ENCODE data around the gene VPS13A.

The VPS13A gene

GRCh38 chr9:77177143-77177893 lies at the start of gene VPS13A:
TSS of gene VPS13A (plus strand) at chr9:77177534. CDS start at chr9:77177705, 171 bp downstream.
- DNase-seq (ENCODE audit: low spot score), result peak; percentile 90

DNA sequence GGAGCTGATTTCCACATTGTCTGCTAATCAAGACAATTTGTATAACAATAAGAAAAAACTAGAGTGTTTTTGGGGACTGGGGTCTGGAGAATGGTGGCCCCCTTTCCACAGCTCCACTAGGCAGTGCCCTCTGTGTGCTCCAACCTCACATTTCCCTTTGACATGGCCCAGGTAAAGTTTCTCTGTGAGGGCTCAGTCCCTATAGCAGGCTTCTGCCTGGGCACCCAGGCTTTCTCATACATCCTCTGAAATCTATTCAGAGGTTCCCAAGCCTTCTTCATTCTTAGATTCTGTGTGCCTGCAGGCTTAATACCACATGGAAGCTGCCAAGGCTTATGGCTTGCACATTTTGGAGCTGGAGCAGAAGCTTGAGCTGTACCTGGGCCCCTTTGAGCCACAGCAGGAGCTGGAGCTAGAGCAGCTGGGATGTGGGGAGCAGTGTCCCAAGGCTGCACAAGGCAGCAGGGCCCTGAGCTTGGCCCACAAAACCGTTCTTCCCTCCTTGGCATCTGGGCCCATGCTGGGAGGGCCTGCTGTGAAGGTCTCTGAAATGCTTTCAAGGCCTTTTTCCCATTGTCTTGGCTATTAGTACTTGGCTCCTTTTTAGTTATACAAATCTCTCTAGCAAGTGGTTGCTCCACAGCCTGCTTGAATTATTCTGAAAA lies 49.1 kb upstream of the VPS13A start:
- DNase-seq (ENCODE audit: low spot score), result no peak

GRCh38 chr9:77131399-77131798 lies 45.9 kb upstream of the VPS13A start:
- no peak for DNase-seq (ENCODE audit: low spot score)

GRCh38 chr9:77133011-77133410 lies 44.3 kb upstream of the VPS13A start:
- no peak for DNase-seq (ENCODE audit: low spot score)

DNA sequence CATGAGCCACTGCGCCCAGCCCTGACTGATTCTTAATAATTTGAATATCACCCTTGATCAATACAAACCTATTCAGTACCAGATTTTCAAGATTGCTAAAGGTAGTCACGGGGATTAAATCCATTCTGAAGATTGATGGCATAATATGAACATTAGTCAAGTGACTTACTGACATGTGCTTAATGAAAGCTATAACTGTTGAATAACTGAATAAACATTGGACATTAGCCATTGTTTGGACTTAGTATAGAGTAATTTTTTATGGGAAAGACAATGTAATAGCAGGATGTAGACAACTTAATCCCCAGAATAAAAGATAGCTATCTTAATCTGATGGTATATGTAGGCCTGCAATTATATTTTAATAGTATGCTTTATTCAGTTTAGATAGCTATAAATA lies 35.0 kb upstream of the VPS13A start:
- DNase-seq (ENCODE audit: low spot score), result no peak

GRCh38 chr9:77149879-77150278 lies 27.5 kb upstream of the VPS13A start:
- no peak for DNase-seq (ENCODE audit: low spot score)

DNA sequence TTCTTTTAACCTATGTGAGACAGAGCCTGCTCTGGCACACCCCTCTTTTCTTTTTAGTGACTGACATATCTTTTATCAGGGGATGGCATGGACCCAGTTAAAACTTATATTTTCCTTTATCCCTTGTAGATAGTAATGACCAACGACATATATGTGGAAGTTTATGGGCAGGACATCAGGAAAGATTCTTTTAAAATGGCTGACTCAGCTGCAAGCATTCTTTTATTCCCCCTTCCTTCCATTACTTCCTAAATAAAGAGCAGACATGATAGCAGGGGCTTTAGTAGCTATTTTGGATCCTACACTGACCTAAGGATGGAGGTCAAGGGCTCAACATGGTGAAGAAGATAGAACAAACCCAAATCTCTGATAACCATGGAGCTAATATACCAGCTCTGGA lies 25.0 kb upstream of the VPS13A start:
- no peak for DNase-seq (ENCODE audit: low spot score)

DNA sequence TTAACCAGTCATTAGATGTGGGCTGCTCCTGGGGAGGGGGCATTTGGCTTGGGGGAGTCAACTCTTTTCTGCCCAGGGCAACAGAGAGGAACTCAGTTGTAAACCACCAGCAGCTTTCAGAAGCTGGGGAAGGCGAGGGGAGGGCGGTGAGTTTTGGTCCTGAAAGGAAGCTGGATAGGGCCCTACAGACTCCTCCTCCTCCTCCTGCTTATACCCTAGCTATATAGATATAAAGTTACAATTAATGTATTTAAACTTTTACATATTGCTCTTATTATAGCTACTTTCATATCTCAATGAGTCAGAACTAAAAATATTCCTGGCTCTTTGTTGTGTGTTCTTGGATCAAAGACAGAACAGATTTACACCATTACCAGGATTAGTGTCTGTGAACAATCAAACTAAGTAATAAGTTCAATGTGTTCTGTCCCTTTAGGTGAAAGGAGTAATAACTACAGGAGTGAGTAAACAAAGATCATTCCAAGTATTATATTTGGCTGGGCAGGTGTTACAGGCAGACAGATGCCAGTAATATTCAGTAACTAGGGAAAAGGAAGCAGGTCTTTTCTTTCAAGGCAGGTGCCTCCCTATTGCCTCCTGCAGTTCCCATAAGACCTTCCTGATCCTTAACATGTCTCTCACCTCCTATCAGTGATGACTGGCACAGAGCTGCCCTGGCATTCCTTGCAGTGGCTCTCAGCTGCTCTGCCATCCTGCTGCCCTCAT lies 20.5 kb upstream of the VPS13A start:
- DNase-seq (ENCODE audit: low spot score), result no peak

- DNase-seq (ENCODE audit: low spot score), result no peak
Measured at GRCh38 chr9:77158772-77159513, 18.4 kb upstream of the VPS13A start.

DNA sequence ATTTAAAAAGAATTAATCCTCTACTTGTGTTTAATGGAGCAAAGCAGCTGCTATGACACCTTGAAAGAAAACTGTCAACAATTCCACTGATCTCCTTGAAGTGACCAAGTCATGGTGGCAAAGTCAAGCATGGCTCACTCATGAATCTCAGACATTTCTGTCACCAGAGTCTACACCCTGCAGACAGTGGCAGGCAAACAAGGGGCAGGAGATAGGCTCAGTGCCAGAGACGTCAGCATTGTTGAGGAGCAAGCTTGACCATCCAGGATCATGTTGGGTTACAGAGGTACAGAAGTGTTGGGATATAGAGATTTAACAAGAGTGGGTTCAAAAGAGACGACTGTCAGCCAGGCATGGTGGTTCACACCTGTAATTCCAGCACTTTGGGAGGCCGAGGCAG lies 16.1 kb upstream of the VPS13A start:
- DNase-seq (ENCODE audit: low spot score), result no peak

GRCh38 chr9:77161966-77162365 lies 15.4 kb upstream of the VPS13A start:
- DNase-seq (ENCODE audit: low spot score), result no peak

GRCh38 chr9:77162366-77162765 lies 15.0 kb upstream of the VPS13A start:
- DNase-seq (ENCODE audit: low spot score), result no peak

DNA sequence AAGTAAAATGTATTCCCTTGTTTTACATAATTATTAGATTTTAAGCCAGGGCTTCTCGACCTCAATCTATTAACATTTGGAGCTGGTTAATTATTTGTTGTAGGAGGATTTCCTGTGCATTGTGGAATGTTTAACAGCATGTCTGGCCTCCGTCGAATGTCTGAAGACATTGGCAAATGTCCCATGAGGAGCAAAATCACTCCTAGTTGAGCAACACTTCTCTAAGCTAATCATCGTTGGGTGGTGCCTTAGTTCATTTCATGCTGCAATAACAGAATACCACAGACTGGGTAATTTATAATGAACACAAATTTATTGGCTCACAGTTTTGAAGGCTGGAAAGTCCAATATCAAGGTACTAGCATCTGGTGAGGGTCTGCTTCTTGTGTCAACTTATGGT lies 13.4 kb upstream of the VPS13A start:
- no peak for DNase-seq (ENCODE audit: low spot score)

GRCh38 chr9:77166193-77166592 lies 11.1 kb upstream of the VPS13A start:
- DNase-seq (ENCODE audit: low spot score), result no peak

DNA sequence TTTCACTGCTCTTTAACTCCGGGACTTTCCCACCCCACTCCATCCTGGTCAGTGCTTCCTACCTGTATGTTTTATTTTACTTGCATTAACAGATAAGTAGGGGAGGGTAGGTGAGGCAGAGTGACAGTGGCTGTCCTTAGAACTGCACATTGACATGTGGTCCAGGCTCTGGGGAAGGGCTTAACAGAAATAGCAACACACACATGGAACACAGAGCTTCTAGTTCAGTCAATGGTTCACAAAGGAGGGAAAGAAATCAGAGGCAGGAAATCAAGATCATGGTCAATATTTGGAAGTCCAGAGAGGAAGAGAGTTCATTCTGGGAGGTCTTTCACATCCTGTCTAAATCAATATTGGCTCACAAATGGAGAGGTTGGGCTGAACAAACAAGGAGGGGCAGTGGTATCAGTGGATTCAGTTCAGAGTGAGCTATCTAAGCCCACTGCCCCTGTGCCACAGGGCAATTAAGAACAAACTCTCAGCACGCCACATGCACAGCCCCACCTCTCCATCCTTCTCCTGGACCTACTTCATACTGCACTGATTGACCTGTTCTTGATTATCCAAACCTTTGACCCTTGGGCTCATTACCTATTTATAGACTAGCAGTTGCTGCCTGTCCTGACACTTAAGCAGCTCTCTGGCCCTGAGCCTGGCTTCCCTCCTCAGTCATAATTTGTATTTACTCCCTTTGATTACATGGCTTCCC lies 6.2 kb upstream of the VPS13A start:
- no peak for DNase-seq (ENCODE audit: low spot score)

- no peak for DNase-seq (ENCODE audit: low spot score)
Measured at GRCh38 chr9:77175151-77175550, 2.2 kb upstream of the VPS13A start.

- DNase-seq (ENCODE audit: low spot score), result no peak
Measured at GRCh38 chr9:77176106-77176505, 1.2 kb upstream of the VPS13A start.

GRCh38 chr9:77176686-77177142 lies 620 bp upstream of the VPS13A start:
- DNase-seq (ENCODE audit: low spot score), result no peak

GRCh38 chr9:77177894-77178794 lies 810 bp downstream of the VPS13A start:
- peak; percentile 36 for DNase-seq (ENCODE audit: low spot score)

DNA sequence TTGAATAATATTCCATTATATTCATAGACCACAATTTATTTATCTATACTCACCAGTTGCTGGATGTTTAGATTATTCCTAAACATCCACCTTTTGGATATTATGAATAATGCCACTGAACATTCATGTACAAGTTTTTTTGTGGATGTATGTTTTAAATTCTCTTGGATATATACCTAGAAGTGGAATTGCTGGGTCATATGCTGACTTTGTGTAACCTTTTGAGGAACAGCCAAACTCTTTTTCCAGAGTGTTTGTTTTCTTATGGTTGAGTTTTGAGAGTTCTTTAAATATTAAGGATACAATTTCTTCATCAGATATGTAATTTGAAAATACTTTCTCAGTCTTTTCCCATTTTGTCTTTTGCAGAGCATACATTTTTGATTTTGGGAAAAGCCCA lies 2.7 kb downstream of the VPS13A start:
- DNase-seq (ENCODE audit: low spot score), result no peak

DNA sequence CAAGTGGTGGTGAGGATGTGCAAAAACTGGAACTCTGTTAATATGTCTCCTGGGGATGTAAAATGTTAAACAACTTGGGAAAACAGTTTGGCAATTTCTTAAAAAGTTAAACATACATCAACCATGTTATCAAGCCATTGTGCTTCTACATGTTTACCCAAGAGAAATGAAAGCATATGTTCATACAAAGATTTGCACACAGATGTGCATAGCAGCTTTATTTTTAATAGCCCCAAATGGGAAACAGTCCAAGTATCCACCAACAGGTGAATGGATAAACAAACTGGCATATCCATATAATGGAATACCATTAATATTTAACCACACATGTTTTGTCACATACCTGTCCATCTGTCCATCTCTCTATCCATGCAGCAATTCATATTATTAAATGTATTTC lies 6.2 kb downstream of the VPS13A start:
- DNase-seq (ENCODE audit: low spot score), result no peak

All from CD4-positive, alpha-beta T cell treated with Interleukin-2 at 100 ng/mL for 4 hours (primary cell).